ENCODE results near the gene GDI1. TPM values are rescaled to one million over a fixed set of nuclear protein-coding genes. Genes with fewer than 3 reads are reported as not detected.

Gene GDI1
- total RNA-seq, 3 donors from 2014 or later = 94.0 to 105 (median 97.3) TPM

GRCh38 chrX:154486396-154487207 lies 49.6 kb downstream of the GDI1 start, which contains the start of gene UBL4A:
TSS of gene UBL4A (minus strand) at chrX:154486615. CDS start at chrX:154486584, 31 bp downstream.
- Histone ChIP-seq H3K36me3 (no peaks in the 10 kb centered on the region), H3K9me3 (no peaks in the 10 kb centered on the region), H3K27ac (peak within 1 kb of the TSS; percentile 76 to 77), H3K27me3 (peaks cover 0 to 36% of the 10 kb centered on the region in 2 donors), H3K4me1 (peaks cover 0 to 7% of the 10 kb centered on the region in 2 donors), H3K4me3 (peak within 1 kb of the TSS; percentile 51 to 75 (median 66))
- peak; percentile 57 to 74 for DNase-seq (ENCODE audit: low spot score in 2 of 2)
- TF ChIP-seq, protein P1, sequence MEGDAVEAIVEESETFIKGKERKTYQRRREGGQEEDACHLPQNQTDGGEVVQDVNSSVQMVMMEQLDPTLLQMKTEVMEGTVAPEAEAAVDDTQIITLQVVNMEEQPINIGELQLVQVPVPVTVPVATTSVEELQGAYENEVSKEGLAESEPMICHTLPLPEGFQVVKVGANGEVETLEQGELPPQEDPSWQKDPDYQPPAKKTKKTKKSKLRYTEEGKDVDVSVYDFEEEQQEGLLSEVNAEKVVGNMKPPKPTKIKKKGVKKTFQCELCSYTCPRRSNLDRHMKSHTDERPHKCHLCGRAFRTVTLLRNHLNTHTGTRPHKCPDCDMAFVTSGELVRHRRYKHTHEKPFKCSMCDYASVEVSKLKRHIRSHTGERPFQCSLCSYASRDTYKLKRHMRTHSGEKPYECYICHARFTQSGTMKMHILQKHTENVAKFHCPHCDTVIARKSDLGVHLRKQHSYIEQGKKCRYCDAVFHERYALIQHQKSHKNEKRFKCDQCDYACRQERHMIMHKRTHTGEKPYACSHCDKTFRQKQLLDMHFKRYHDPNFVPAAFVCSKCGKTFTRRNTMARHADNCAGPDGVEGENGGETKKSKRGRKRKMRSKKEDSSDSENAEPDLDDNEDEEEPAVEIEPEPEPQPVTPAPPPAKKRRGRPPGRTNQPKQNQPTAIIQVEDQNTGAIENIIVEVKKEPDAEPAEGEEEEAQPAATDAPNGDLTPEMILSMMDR (IDR thresholded peaks at IDR 0.05) = no peak
- TF ChIP-seq POLR2A (IDR thresholded peaks at IDR 0.05) (no peak), POLR2AphosphoS5 (IDR thresholded peaks at IDR 0.05) (no peak)
- intact Hi-C loops (cut with DNase I; ENCODE audit: low total_unique reads) = no loop called here

DNA sequence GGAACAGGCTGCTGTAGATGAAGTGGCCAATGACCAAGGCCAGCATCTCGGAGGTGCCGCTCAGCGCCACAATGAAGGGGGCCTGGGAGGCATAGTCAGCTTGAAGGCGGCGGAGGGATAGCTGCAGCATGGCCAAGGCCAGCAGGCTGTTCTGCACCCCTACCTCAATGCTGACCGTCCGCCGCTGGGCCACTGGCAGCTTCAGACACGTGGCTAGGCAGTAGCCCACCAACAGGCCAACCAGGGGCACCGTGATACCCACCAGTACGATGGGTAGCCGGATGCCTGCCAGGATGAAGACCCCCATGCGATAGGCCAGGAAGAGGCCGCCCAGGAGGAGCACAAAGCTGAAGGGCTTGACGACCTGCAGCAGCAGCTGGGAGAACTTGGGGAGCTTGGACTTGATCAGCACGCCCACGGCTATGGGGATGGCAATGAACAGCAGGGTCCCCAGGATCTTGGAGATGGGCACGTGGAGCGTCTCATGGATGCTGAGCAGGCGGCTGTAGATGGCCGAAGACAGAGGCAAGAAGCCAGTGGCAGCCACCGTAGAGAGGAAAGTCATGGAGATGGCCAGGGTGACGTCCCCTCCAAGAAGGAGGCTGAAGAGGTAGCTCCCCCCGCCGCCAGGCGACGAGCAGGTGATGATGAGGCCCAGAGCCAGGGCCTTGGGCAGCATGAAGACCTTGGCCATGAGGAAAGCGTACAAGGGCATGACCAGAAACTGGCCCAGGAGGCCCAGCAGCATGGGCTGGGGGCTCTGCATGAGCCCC lies 50.8 kb downstream of the GDI1 start:
- intact Hi-C loops (cut with DNase I; ENCODE audit: low total_unique reads) = no loop called here
- H3K27ac ChIP-seq = peak overlapping the region in 1 of 2 donors; percentile 77
- H3K4me1 ChIP-seq = peaks cover 0 to 7% of the 10 kb centered on the region in 2 donors
- H3K4me3 ChIP-seq = no peak overlapping the region
- TF ChIP-seq POLR2AphosphoS5 (IDR thresholded peaks at IDR 0.05) (no peak), POLR2A (IDR thresholded peaks at IDR 0.05) (no peak)
- TF ChIP-seq, protein P1 (IDR thresholded peaks at IDR 0.05) = no peak
- H3K9me3 ChIP-seq = no peaks in the 10 kb centered on the region
- H3K27me3 ChIP-seq = peaks cover 0 to 27% of the 10 kb centered on the region in 2 donors
- DNase-seq (ENCODE audit: low spot score in 2 of 2) = no peak
- H3K36me3 ChIP-seq = no peaks in the 10 kb centered on the region

GRCh38 chrX:154488336-154489075 lies 51.6 kb downstream of the GDI1 start:
- peaks cover 0 to 7% of the 10 kb centered on the region in 2 donors for H3K4me1 ChIP-seq
- peak overlapping the region in 1 of 2 donors; percentile 99 for H3K27ac ChIP-seq
- no peak for DNase-seq (ENCODE audit: low spot score in 2 of 2)

GRCh38 chrX:154489182-154489581 lies 52.2 kb downstream of the GDI1 start:
- Histone ChIP-seq H3K4me1 (peaks cover 0 to 7% of the 10 kb centered on the region in 2 donors), H3K27me3 (peaks cover 0 to 23% of the 10 kb centered on the region in 2 donors), H3K9me3 (no peaks in the 10 kb centered on the region), H3K36me3 (no peaks in the 10 kb centered on the region), H3K27ac (peak overlapping the region; percentile 92 to 99), H3K4me3 (peak overlapping the region; percentile 59 to 83 (median 69))
- intact Hi-C loops (cut with DNase I; ENCODE audit: low total_unique reads) = no loop called here
- no peak for DNase-seq (ENCODE audit: low spot score in 2 of 2)
- TF ChIP-seq, protein P1 (IDR thresholded peaks at IDR 0.05) = no peak
- TF ChIP-seq POLR2A (IDR thresholded peaks at IDR 0.05) = no peak
- no peak for TF ChIP-seq POLR2AphosphoS5 (IDR thresholded peaks at IDR 0.05)

More at GRCh38 chrX:154488336-154489075, 51.6 kb downstream of the GDI1 start:
- no peak for TF ChIP-seq POLR2AphosphoS5 (IDR thresholded peaks at IDR 0.05)
- no peaks in the 10 kb centered on the region for H3K9me3 ChIP-seq
- peaks cover 0 to 24% of the 10 kb centered on the region in 2 donors for H3K27me3 ChIP-seq
- H3K4me3 ChIP-seq = no peak overlapping the region
- H3K36me3 ChIP-seq = no peaks in the 10 kb centered on the region
- intact Hi-C loops (cut with DNase I; ENCODE audit: low total_unique reads) = no loop called here

- peak overlapping the region; percentile 59 to 83 (median 69) for H3K4me3 ChIP-seq
- no peak for DNase-seq (ENCODE audit: low spot score in 2 of 2)
- intact Hi-C loops (cut with DNase I; ENCODE audit: low total_unique reads) = no loop called here
- no peaks in the 10 kb centered on the region for H3K36me3 ChIP-seq
- H3K27ac ChIP-seq = peak overlapping the region; percentile 92 to 99
- peaks cover 0 to 7% of the 10 kb centered on the region in 2 donors for H3K4me1 ChIP-seq
- no peaks in the 10 kb centered on the region for H3K9me3 ChIP-seq
- peaks cover 0 to 29% of the 10 kb centered on the region in 2 donors for H3K27me3 ChIP-seq
- TF ChIP-seq POLR2AphosphoS5 (IDR thresholded peaks at IDR 0.05) = no peak
- TF ChIP-seq, protein P1 (IDR thresholded peaks at IDR 0.05) = no peak
- no peak for TF ChIP-seq POLR2A (IDR thresholded peaks at IDR 0.05)
Measured at GRCh38 chrX:154490021-154490413, 53.1 kb downstream of the GDI1 start.

Data from breast epithelium (tissue), 4 donors.